Midbrain (tissue), 1 donor: ENCODE data around the gene PCDHB14.
"Not testable (repeated sequence)": the region's sequence is repeated elsewhere in the genome, so short reads cannot be mapped to it uniquely, and the experiment has no call there.

Experiments
- DNase-seq: peaks from one replicate; lab custom pipeline; 2025; lab: John Stamatoyannopoulos, UW

The PCDHB14 gene

GRCh38 chr5:141223112-141223783, at the start of gene PCDHB14:
PCDHB14 (plus strand) TSS chr5:141223343; CDS start chr5:141223506, 163 bp downstream.
- DNase-seq: peak; percentile 7

- DNase-seq: not testable (repeated sequence)
These were observed 48.6 kb upstream of the PCDHB14 start for GRCh38 chr5:141174291-141175104.

- no peak for DNase-seq
These were observed 47.2 kb upstream of the PCDHB14 start for GRCh38 chr5:141175933-141176332.

GRCh38 chr5:141177577-141178191, 45.5 kb upstream of the PCDHB14 start, which contains the start of gene PCDHB8:
PCDHB8 (plus strand) TSS chr5:141177790; CDS start chr5:141178035, 245 bp downstream.
- not testable (repeated sequence) for DNase-seq

GRCh38 chr5:141179371-141179770, 43.8 kb upstream of the PCDHB14 start:
- not testable (repeated sequence) for DNase-seq

- DNase-seq: not testable (repeated sequence)
These were observed 43.3 kb upstream of the PCDHB14 start for GRCh38 chr5:141179876-141180275.

- DNase-seq: no peak
These were observed 42.8 kb upstream of the PCDHB14 start for GRCh38 chr5:141180313-141180712.

GRCh38 chr5:141182248-141182647, 40.9 kb upstream of the PCDHB14 start, which contains the start of gene PCDHB16:
PCDHB16 (plus strand) TSS chr5:141182387; CDS start chr5:141182560, 173 bp downstream.
- peak; percentile 48 for DNase-seq

GRCh38 chr5:141184117-141184855, 38.9 kb upstream of the PCDHB14 start:
- not testable (repeated sequence) for DNase-seq

GRCh38 chr5:141186897-141187512, 36.1 kb upstream of the PCDHB14 start, which contains the start of gene PCDHB9:
PCDHB9 (plus strand) TSS chr5:141187161; CDS start chr5:141187319, 158 bp downstream.
- DNase-seq: peak; percentile 11

- DNase-seq: not testable (repeated sequence)
These were observed 34.5 kb upstream of the PCDHB14 start for GRCh38 chr5:141188682-141189081.

- not testable (repeated sequence) for DNase-seq
These were observed 34.0 kb upstream of the PCDHB14 start for GRCh38 chr5:141189131-141189530.

- peak; percentile 8 for DNase-seq
These were observed 30.9 kb upstream of the PCDHB14 start, which contains the start of gene PCDHB10 for GRCh38 chr5:141192110-141192725. PCDHB10 (plus strand) TSS chr5:141192353; CDS start chr5:141192553, 200 bp downstream.

- not testable (repeated sequence) for DNase-seq
These were observed 28.8 kb upstream of the PCDHB14 start for GRCh38 chr5:141194332-141194731.

- DNase-seq: no peak
These were observed 26.8 kb upstream of the PCDHB14 start for GRCh38 chr5:141196363-141196762.

- no peak for DNase-seq
These were observed 23.5 kb upstream of the PCDHB14 start, which contains the start of gene PCDHB11 for GRCh38 chr5:141199359-141200235. PCDHB11 (plus strand) TSS chr5:141199627; CDS start chr5:141199775, 148 bp downstream.

GRCh38 chr5:141201126-141201525, 22.0 kb upstream of the PCDHB14 start:
- DNase-seq: not testable (repeated sequence)

- DNase-seq: not testable (repeated sequence)
These were observed 21.5 kb upstream of the PCDHB14 start for GRCh38 chr5:141201646-141202045.

GRCh38 chr5:141208478-141208877, 14.7 kb upstream of the PCDHB14 start, which contains the start of gene PCDHB12:
PCDHB12 (plus strand) TSS chr5:141208719; CDS start chr5:141208908, 189 bp downstream.
- DNase-seq: peak; percentile 4
